ENCODE results near the gene GOLPH3.

DNA sequence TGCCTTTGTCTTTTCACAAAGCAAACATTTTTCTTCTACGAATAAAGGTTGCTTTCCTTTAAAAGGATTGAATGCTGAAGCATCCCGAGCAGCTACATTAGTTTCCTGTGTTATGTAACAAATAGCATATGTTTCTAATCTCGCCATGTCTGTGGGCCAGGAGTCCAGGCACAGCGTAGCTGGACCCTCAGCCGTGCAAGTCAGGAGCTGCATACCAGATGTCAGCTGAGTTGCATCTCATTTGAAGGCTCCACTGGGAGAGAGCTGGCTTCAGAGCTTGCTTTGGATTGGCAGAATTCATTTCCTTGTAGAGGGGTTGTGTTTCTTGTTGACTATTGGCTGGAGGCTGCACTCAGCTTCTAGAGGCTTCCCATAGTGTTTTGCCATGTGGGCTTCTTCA is 16.0 kb upstream of the GOLPH3 start:
- TF ChIP-seq ZBTB21 (tag by site-specific recombination; IDR thresholded peaks at IDR 0.05): no peak
- no peak for TF ChIP-seq SP2 (tag by site-specific recombination; IDR thresholded peaks at IDR 0.05)
- no peak for TF ChIP-seq ZNF274 (IDR thresholded peaks at IDR 0.05; ENCODE audit: low read length)
- TF ChIP-seq ZNF274 (tag by site-specific recombination; IDR thresholded peaks at IDR 0.05; ENCODE audit: borderline replicate concordance): no peak
- TF ChIP-seq, protein P1, sequence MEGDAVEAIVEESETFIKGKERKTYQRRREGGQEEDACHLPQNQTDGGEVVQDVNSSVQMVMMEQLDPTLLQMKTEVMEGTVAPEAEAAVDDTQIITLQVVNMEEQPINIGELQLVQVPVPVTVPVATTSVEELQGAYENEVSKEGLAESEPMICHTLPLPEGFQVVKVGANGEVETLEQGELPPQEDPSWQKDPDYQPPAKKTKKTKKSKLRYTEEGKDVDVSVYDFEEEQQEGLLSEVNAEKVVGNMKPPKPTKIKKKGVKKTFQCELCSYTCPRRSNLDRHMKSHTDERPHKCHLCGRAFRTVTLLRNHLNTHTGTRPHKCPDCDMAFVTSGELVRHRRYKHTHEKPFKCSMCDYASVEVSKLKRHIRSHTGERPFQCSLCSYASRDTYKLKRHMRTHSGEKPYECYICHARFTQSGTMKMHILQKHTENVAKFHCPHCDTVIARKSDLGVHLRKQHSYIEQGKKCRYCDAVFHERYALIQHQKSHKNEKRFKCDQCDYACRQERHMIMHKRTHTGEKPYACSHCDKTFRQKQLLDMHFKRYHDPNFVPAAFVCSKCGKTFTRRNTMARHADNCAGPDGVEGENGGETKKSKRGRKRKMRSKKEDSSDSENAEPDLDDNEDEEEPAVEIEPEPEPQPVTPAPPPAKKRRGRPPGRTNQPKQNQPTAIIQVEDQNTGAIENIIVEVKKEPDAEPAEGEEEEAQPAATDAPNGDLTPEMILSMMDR (tag by site-specific recombination; IDR thresholded peaks at IDR 0.05): no peak
